Retinal pigment epithelial cell (primary cell): Measurements from ENCODE around the gene CAPZB.

Source experiments
- DNase-seq: peaks from one replicate; pipeline ENCODE4 v3.0.0-alpha.2; 2010; ENCODE audit warnings: low read depth
- H3K4me3 ChIP-seq: 2 replicates; pipeline ENCODE4 v1.5.1; 2011; ENCODE audit warnings: mild to moderate bottlenecking, low read length, control low read depth, moderate library complexity
- CTCF ChIP-seq: conservative IDR thresholded peaks from 2 replicates; pipeline ENCODE4 v1.5.1; 2011; ENCODE audit warnings: low read depth, low read length, control low read depth, inconsistent platforms

The CAPZB gene

GRCh38 chr1:19496527-19496874 lies 11.2 kb upstream of the CAPZB start:
- H3K4me3 ChIP-seq: no peak overlapping the region
- DNase-seq: no peak
- no peak for TF ChIP-seq CTCF

DNA sequence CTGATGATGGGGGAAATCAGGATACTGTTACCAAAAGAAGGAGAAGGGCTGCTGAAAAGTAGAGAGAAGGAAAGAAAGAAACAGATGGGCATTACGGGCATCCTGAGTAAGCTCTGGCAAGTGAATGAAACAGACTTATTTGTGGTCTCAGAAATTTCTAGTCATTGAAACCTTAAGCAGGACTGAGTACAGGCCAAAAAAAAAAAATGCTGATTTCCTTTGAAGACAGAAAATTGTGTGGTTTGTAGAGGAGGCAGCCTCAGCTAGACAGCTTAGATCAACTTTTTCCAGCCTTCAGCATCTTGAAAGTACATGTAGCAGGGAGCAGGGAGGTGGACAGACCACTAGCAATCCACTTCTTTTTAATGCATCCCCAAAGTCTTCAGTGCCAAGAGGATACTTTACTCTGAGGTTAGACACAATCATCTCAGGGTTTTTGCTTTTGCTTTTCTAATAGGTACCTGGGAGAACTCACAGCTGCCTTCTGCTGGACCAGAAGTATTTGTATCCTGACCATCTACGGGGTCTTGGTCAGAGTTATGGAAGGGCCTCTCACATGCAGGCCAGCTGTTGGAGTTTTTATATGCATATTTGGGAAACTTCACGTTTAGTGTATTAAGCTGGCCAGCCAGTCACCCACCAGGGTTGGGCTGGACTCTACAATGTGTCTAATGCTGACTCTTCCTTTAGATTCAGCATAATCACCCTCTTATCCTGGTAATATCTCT lies 10.6 kb upstream of the CAPZB start:
- no peak for DNase-seq
- no peak for TF ChIP-seq CTCF
- H3K4me3 ChIP-seq: no peak overlapping the region

GRCh38 chr1:19495000-19495656 lies 9.8 kb upstream of the CAPZB start:
- no peak overlapping the region for H3K4me3 ChIP-seq
- no peak for DNase-seq

GRCh38 chr1:19493547-19493946 lies 8.2 kb upstream of the CAPZB start:
- DNase-seq: no peak
- no peak overlapping the region for H3K4me3 ChIP-seq
- TF ChIP-seq CTCF: no peak

More at GRCh38 chr1:19495000-19495656, 9.8 kb upstream of the CAPZB start:
- TF ChIP-seq CTCF: no peak

DNA sequence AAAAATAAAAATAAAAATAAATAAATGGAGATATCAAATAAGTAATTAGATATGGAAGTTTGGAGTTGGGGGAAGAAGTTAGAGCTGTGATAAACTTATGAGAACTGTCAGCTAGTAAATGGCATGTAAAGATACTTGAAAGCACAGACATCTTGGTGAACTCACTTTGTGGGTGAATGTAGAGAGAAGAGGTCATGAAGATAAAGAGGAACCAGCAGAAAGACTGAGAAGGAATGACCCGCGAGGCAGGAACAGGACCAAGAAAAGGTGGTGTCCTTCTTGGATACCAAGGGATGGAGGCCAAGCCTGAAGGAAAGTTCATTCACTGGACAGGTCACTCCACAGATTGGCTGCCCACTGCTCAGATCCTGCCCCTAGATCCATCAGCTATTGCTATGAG lies 4.7 kb upstream of the CAPZB start:
- DNase-seq: no peak
- no peak overlapping the region for H3K4me3 ChIP-seq
- no peak for TF ChIP-seq CTCF

DNA sequence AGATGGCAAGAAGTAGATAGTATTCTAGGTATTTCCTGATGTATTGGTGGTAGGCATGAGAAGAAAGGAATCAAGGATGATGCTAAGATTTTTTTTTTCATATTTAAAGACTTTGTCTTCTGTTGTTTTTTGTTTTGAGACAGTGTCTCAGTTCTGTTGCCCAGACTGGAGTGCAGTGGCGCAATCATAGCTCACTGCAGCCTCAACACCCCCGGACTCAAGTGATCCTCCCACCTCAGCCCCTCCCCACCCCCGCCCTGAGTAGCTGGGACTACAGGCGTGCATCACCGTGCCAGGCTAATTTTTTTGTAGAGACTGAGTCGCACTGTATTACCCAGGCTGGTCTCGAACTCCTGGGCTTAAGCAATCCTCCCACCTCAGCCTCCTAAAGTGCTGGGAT lies 2.8 kb upstream of the CAPZB start:
- DNase-seq: no peak
- no peak for TF ChIP-seq CTCF
- no peak overlapping the region for H3K4me3 ChIP-seq

GRCh38 chr1:19484798-19485361 lies 459 bp downstream of the CAPZB start:
- TF ChIP-seq CTCF: no peak
- peak overlapping the region; percentile 92 for H3K4me3 ChIP-seq
- DNase-seq: no peak
